Occipital lobe (tissue), 2 donors: ENCODE measurements around the gene FAM180B. TPM values are rescaled to one million over a fixed set of nuclear protein-coding genes. Genes with fewer than 3 reads are reported as not detected.

Experiments
- small RNA-seq: library from RNA; depleted of rRNA; stranded (forward); fragments of <200 nt; gene quantifications from one replicate; pipeline ENCODE3, GENCODE V24; 2014
- total RNA-seq: library from RNA; depleted of rRNA; stranded (reverse); fragments of >200 nt; gene quantifications from one replicate; pipeline ENCODE4 v1.2.3, GENCODE V29; 2014

The FAM180B gene
- total RNA-seq, 1 donor from 2014 or later = 0.16 TPM

Small RNA genes within 50 kb of the gene (small RNA-seq; reads per million reads assigned to genes)
- gene RN7SL652P = not detected
- 0.26 reads per million for gene RNU5E-10P

Other genes starting within 250 kb of the FAM180B start
- gene MYBPC3, start 234.0 kb upstream of the FAM180B start, total RNA-seq = not detected
- 0.78 TPM for gene SPI1, start 208.1 kb upstream of the FAM180B start, total RNA-seq
- gene SLC39A13, start 178.1 kb upstream of the FAM180B start, total RNA-seq = 8.9 TPM
- gene PSMC3, start 160.2 kb upstream of the FAM180B start, total RNA-seq = 69.1 TPM
- gene RAPSN, start 137.5 kb upstream of the FAM180B start, total RNA-seq = not detected
- gene CELF1, start 33.5 kb upstream of the FAM180B start, total RNA-seq = 246 TPM
- gene PTPMT1, start 21.1 kb upstream of the FAM180B start, total RNA-seq = 25.3 TPM
- gene KBTBD4, start 7.7 kb upstream of the FAM180B start, total RNA-seq = 38.2 TPM
- 47.1 TPM for gene NDUFS3, start 7.6 kb upstream of the FAM180B start, total RNA-seq
- gene C1QTNF4, start 7.7 kb downstream of the FAM180B start, total RNA-seq = 16.7 TPM
- 89.2 TPM for gene MTCH2, start 55.9 kb downstream of the FAM180B start, total RNA-seq
- 0.78 TPM for gene AGBL2, start 128.7 kb downstream of the FAM180B start, total RNA-seq
- gene FNBP4, start 180.7 kb downstream of the FAM180B start, total RNA-seq = 89.1 TPM